Measurements from ENCODE around the gene SMIM11.
"Not testable (repeated sequence)": the region's sequence is repeated elsewhere in the genome, so short reads cannot be mapped to it uniquely, and the experiment has no call there.

The SMIM11 gene

DNA sequence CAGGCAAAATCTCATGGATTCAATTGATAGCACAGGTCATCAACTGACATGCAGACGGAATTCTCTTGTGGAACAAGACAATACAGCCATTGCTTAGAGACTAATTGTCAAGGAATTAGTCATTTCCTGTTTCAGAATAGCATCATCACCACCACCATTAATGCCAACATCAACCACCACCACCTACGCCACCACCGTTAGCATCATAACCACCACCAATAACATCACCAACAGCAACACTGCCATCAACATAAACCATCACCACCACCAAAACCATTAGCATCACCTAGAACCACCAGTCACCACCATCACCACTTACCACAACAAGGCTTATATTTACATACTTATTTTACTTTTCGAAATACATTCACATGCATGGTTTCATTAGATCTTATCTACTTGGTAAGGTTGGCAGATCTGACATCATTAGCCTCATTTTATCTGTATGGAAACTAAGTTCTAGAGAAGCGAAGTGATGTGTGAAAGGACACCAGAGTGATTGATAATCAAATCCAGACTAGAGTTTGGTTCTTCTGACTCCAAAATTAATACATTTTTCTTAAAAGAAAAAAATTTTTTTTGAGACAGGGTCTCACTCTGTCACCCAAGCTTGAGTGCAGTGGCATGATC, 42.3 kb downstream of the SMIM11 start:
- DNase-seq (ENCODE audit: low read depth in 2 of 2) = not testable (repeated sequence)

DNA sequence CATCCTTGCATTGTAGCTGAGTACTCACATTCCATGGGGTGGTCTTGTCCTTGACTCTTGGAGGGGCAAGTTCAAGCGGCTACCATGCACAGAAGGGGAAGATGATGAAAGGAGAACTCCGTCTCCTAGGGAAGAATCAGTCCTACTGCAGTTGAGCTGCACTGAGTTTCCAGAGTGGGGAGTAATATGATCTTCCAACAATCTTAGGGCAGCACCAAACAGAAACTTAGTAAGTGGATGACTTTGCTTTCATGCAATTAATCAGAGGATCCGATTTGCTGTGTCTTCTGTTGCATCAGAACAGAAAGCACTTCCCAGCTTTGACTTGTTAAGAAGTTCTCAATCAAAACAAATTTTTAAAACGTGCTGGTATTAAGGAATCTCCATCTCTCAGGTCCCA, 48.5 kb downstream of the SMIM11 start, which contains the start of gene SMIM34:
TSS of gene SMIM34 (minus strand) at position 147 of the 400 bp plus-strand sequence. CDS start at position 35, 112 bp downstream.
- not testable (repeated sequence) for DNase-seq (ENCODE audit: low read depth in 2 of 2)

DNA sequence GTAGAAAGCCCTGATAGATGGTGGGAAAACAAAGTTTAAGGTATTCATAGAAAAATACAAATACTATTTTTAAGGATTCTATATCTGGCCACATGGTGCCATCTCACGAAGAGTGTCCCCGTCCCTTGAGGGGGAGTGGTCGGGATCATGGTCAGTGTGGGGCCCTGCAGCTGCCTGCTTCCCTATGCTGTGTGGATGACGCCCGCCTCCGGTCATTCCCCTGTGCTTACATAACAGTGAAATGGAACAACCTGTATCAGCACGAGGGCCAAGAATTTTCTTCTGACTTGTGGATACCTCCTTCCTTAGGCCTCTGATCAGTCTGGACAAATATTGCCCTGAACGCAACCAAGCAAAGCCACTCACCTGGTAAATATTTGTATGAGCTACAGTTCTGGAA, 52.0 kb downstream of the SMIM11 start:
- not testable (repeated sequence) for DNase-seq (ENCODE audit: low read depth in 2 of 2)

DNA sequence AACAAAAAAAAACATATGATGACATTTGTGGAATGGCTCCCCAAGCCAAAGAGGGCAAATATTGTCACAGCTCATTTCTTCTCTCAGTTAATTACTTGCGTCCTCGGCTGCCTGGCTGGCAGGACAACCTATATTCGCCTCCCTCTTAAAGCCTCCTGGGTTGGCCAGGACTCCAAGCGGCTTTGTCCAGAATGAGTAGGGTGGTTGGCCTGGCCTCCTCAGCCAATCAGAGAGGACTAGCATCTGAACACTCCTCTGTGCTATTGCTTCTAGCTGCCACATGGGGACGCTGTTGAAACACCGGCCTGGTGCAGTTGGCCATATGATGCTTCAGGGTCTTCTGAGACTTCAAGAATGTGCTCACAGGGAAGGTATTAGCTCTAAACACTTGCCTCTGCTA, 53.1 kb downstream of the SMIM11 start:
- DNase-seq (ENCODE audit: low read depth in 2 of 2) = not testable (repeated sequence)

DNA sequence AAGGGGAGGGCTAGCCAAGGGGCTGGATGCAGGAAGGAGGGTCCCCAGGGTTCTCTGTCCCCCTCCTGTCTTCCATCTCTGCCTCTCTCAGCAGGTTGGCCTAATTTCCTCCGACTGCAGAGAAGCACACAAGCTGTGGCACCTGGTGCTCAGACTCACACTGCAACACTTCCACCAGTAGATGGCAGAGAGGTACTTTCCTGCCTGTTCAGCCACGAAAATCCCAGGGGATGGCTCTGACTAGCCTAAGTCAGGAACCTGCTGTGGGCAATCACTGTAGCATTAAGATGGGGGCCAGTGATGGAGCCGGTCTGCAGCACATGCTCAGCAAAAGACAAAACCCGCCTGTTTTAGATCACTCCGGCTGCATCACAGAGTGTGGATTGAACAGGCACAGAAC, 54.4 kb downstream of the SMIM11 start:
- not testable (repeated sequence) for DNase-seq (ENCODE audit: low read depth in 2 of 2)

Data from fibroblast of skin of left biceps (primary cell).